ENCODE measurements around the gene TIMMDC1. TPM values are rescaled to one million over a fixed set of nuclear protein-coding genes. Genes with fewer than 3 reads are reported as not detected.
A peak's percentile ranks its signal among the peaks of the same experiment; 100 is the strongest.

TIMMDC1 gene
- total RNA-seq, 4 donors from 2014 or later: 57.9 to 104 (median 75.7) TPM

DNA sequence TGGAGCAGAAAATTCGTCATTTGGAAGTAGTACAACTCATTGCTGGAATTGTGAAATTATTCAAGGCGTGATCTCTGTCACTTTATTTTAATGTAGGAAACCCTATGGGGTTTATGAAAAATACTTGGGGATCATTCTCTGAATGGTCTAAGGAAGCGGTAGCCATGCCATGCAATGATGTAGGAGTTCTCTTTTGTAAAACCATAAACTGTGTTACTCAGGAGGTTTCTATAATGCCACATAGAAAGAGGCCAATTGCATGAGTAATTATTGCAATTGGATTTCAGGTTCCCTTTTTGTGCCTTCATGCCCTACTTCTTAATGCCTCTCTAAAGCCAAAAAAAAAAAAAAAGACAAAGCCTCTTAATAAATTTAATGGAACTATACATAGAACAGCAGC, 5.5 kb upstream of the TIMMDC1 start:
- WGBS, 2 donors: 88 to 92% methylated on average over 3 of the region's 3 CpGs
- Histone ChIP-seq H3K4me3 (no peak overlapping the region), H3K27me3 (no peaks in the 10 kb centered on the region), H3K4me1 (peaks cover 0 to 9% (median 3%) of the 10 kb centered on the region in 4 donors), H3K9me3 (no peaks in the 10 kb centered on the region), H3K36me3 (peaks cover 0 to 51% (median 0%) of the 10 kb centered on the region in 3 donors), H3K27ac (no peak overlapping the region)
- no peak for DNase-seq (ENCODE audit: low spot score in 2 of 2)
- no peak for TF ChIP-seq POLR2A (IDR thresholded peaks at IDR 0.05)
- no peak for TF ChIP-seq EP300 (IDR thresholded peaks at IDR 0.05)
- TF ChIP-seq CTCF (IDR thresholded peaks at IDR 0.05): no peak

DNA sequence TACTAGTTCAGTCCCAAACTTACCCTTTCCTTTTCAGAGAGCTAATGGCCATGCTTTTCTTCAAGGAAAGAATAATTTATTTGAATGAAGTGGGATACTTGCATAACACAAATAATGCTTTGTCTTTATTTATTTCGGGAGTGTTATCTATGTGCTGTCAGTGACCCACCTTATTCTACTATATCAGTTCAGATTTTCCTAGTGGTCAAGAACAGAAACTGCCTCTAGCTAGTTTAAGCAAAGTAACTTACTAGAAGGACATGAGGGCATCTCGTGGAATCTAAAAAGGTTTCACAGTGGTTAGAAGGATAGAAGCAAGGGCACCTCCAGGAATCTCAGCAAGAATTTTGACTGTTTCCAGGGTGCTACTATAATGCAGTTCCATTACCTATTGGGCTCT, 3.8 kb upstream of the TIMMDC1 start:
- TF ChIP-seq EP300 (IDR thresholded peaks at IDR 0.05) (no peak), CTCF (IDR thresholded peaks at IDR 0.05) (no peak), POLR2A (IDR thresholded peaks at IDR 0.05) (no peak)
- no peak overlapping the region for H3K4me3 ChIP-seq
- H3K27ac ChIP-seq: no peak overlapping the region
- peaks cover 0 to 16% (median 8%) of the 10 kb centered on the region in 4 donors for H3K4me1 ChIP-seq
- WGBS, 2 donors: 83 to 89% methylated on average over 2 of the region's 2 CpGs
- no peaks in the 10 kb centered on the region for H3K9me3 ChIP-seq
- H3K36me3 ChIP-seq: peaks cover 0 to 33% (median 0%) of the 10 kb centered on the region in 3 donors
- no peaks in the 10 kb centered on the region for H3K27me3 ChIP-seq
- no peak for DNase-seq (ENCODE audit: low spot score in 2 of 2)

DNA sequence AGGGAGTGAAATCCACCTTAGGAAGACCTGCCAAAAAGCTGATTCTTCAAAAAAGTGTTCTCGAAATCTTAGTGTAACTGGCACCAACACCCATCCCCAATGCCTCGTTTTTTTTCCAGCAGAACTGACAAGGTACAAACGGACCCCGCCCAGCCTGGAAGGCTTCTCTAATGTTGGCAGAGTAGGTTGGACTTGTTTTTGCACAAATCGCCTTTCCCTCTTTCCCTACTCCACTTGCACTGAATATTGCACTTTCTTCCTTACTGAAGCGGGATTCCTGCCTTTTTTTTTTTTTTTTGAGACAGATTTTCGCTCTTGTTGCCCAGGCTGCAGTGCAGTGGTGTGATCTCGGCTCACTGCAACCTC, 544 bp upstream of the TIMMDC1 start:
- Histone ChIP-seq H3K4me1 (peaks cover 0 to 41% (median 22%) of the 10 kb centered on the region in 4 donors), H3K27me3 (no peaks in the 10 kb centered on the region), H3K9me3 (no peaks in the 10 kb centered on the region), H3K4me3 (peak overlapping the region; percentile 78 to 92 (median 83)), H3K36me3 (peaks cover 0 to 11% (median 0%) of the 10 kb centered on the region in 3 donors), H3K27ac (peak overlapping the region in 3 of 4 donors; percentile 94 to 97 (median 95))
- 5 to 11% methylated on average over 8 of the region's 8 CpGs for WGBS, 2 donors
- TF ChIP-seq EP300 (IDR thresholded peaks at IDR 0.05): no peak
- TF ChIP-seq POLR2A (IDR thresholded peaks at IDR 0.05): no peak
- no peak for TF ChIP-seq CTCF (IDR thresholded peaks at IDR 0.05)
- DNase-seq (ENCODE audit: low spot score in 2 of 2): no peak

- Histone ChIP-seq H3K4me1 (peaks cover 0 to 41% (median 22%) of the 10 kb centered on the region in 4 donors), H3K4me3 (no peak overlapping the region), H3K36me3 (peaks cover 0 to 24% (median 0%) of the 10 kb centered on the region in 3 donors), H3K27me3 (no peaks in the 10 kb centered on the region), H3K27ac (no peak overlapping the region), H3K9me3 (no peaks in the 10 kb centered on the region)
- TF ChIP-seq POLR2A (IDR thresholded peaks at IDR 0.05) (no peak), CTCF (IDR thresholded peaks at IDR 0.05) (no peak), EP300 (IDR thresholded peaks at IDR 0.05) (no peak)
- 80 to 82% methylated on average over 4 of the region's 4 CpGs for WGBS, 2 donors
- no peak for DNase-seq (ENCODE audit: low spot score in 2 of 2)
Observed at GRCh38 chr3:119500265-119500664, 1.9 kb downstream of the TIMMDC1 start.

GRCh38 chr3:119500901-119501300, 2.6 kb downstream of the TIMMDC1 start:
- Histone ChIP-seq H3K4me3 (no peak overlapping the region), H3K27me3 (no peaks in the 10 kb centered on the region), H3K9me3 (no peaks in the 10 kb centered on the region), H3K36me3 (peaks cover 0 to 31% (median 0%) of the 10 kb centered on the region in 3 donors), H3K27ac (no peak overlapping the region), H3K4me1 (peaks cover 0 to 41% (median 22%) of the 10 kb centered on the region in 4 donors)
- WGBS, 2 donors: 40 to 48% methylated on average over 2 of the region's 2 CpGs
- no peak for DNase-seq (ENCODE audit: low spot score in 2 of 2)
- TF ChIP-seq POLR2A (IDR thresholded peaks at IDR 0.05) (no peak), EP300 (IDR thresholded peaks at IDR 0.05) (no peak), CTCF (IDR thresholded peaks at IDR 0.05) (no peak)
